GM12878 (cell line): ENCODE results near the gene CRX. TPM values are rescaled to one million over a fixed set of nuclear protein-coding genes. Genes with fewer than 3 reads are reported as not detected.

Experiments used
- ATF3 ChIP-seq: IDR thresholded peaks from 2 replicates; pipeline ENCODE4 v1.6.1; 2011; ENCODE audit warnings: low read depth, mild to moderate bottlenecking, low read length, moderate library complexity, borderline replicate concordance; ENCODE audit errors: extremely low read depth
- BHLHE40 ChIP-seq, 2 experiments: fragments of 450-650 bp in 1 of 2; IDR thresholded peaks; 2 replicates each; pipeline ENCODE4 v1.6.1; 2011 to 2017; ENCODE audit warnings: low read depth in 2 of 2, borderline replicate concordance in 1 of 2, improper control_type of control experiment in 1 of 2, low read length in 1 of 2, mild to moderate bottlenecking in 1 of 2
- CREB1 ChIP-seq: IDR thresholded peaks from 2 replicates; pipeline ENCODE4 v1.6.1; 2012; ENCODE audit warnings: low read depth, mild to moderate bottlenecking, inconsistent platforms
- CTCF ChIP-seq, 3 experiments: IDR thresholded peaks in 2 of 3; conservative IDR thresholded peaks in 1 of 3; 2 replicates each; pipeline ENCODE4 v1.5.1; 2011; ENCODE audit warnings: low read depth in 3 of 3, low read length in 3 of 3, mild to moderate bottlenecking in 3 of 3, control low read depth in 2 of 3, moderate library complexity in 2 of 3, inconsistent platforms in 1 of 3, mixed read lengths in 1 of 3; ENCODE audit not compliant: control insufficient read depth in 2 of 3, insufficient read depth in 1 of 3; ENCODE audit errors: extremely low read depth in 1 of 3
- E2F4 ChIP-seq: IDR thresholded peaks from 2 replicates; pipeline ENCODE4 v1.6.1; 2012; ENCODE audit warnings: low read depth, low read length, improper control_type of control experiment
- EED ChIP-seq: sonication (generic); IDR thresholded peaks from 2 replicates; pipeline ENCODE4 v1.6.1; 2016; ENCODE audit warnings: antibody characterized with exemption, low read depth
- JUND ChIP-seq: IDR thresholded peaks from 2 replicates; pipeline ENCODE4 v1.6.1; 2012; ENCODE audit warnings: low read depth, mild to moderate bottlenecking, low read length, improper control_type of control experiment, moderate library complexity
- MEF2B ChIP-seq: fragments of 450-650 bp; IDR thresholded peaks from 2 replicates; pipeline ENCODE4 v1.6.1; 2018; ENCODE audit warnings: mild to moderate bottlenecking, moderate library complexity; ENCODE audit not compliant: partially characterized antibody, poor library complexity, severe bottlenecking
- NR2F1 ChIP-seq: fragments of 450-650 bp; conservative IDR thresholded peaks from 2 replicates; pipeline ENCODE4 v1.6.1; 2017; ENCODE audit warnings: mild to moderate bottlenecking
- PAX8 ChIP-seq: fragments of 450-650 bp; IDR thresholded peaks from 2 replicates; pipeline ENCODE4 v1.6.1; 2017; ENCODE audit warnings: mild to moderate bottlenecking, moderate library complexity
- RB1 ChIP-seq: fragments of 450-650 bp; formaldehyde crosslinking; IDR thresholded peaks from 2 replicates; pipeline ENCODE4 v1.6.1; 2017; ENCODE audit warnings: mild to moderate bottlenecking, borderline replicate concordance
- TBL1XR1 ChIP-seq: IDR thresholded peaks from 2 replicates; pipeline ENCODE4 v1.6.1; 2012; ENCODE audit warnings: low read depth, low read length, improper control_type of control experiment
- TCF12 ChIP-seq: IDR thresholded peaks from 2 replicates; pipeline ENCODE4 v1.6.1; 2011; ENCODE audit warnings: low read depth, mild to moderate bottlenecking, low read length
- ZBTB40 ChIP-seq: fragments of 450-650 bp; IDR thresholded peaks from 2 replicates; pipeline ENCODE4 v1.6.1; 2016; ENCODE audit warnings: mild to moderate bottlenecking, moderate library complexity, borderline replicate concordance
- ZNF217 ChIP-seq: fragments of 450-650 bp; IDR thresholded peaks from 2 replicates; pipeline ENCODE4 v1.6.1; 2017; ENCODE audit warnings: antibody characterized with exemption, mild to moderate bottlenecking
- polyA plus RNA-seq, 11 experiments: library from polyadenylated mRNA; depleted of rRNA in 4 of 11; unstranded in 6 of 11; stranded (reverse) in 5 of 11; fragments of >200 nt; fragmentation: Nextera tagmentation in 4 of 11; fragmentation: Illumina TruSeq in 1 of 11; extraction: Ambion mirVana in 4 of 11; extraction: Trizol in 1 of 11; gene quantifications; 1 replicate in 1 of 11; 2 replicates in 10 of 11; pipeline versions ENCODE4 v1.2.1 to v1.2.3, GENCODE V29; 2011 to 2016; ENCODE audit warnings: inconsistent platforms in 2 of 11, missing spikeins in 2 of 11, low read depth in 1 of 11
- total RNA-seq, 4 experiments: library from RNA; depleted of rRNA in 3 of 4; stranded (reverse); fragments of >200 nt in 3 of 4; fragmentation: Illumina TruSeq in 1 of 4; extraction: Trizol in 1 of 4; gene quantifications; 2 replicates each; pipeline versions ENCODE4 v1.2.1 to v1.2.3, GENCODE V29; 2013 to 2021
- TF ChIP-seq, protein P1 (sequence below): fragments of 450-650 bp; formaldehyde crosslinking; IDR thresholded peaks from 2 replicates; pipeline ENCODE4 v1.5.0; 2022; ENCODE audit warnings: mild to moderate bottlenecking, missing genetic modification characterization

The CRX gene
- total and polyA plus RNA-seq, 10 of the 15 experiments (the other 5 are each of a cell fraction or from before 2014, with no cell fraction given), result not detected

GRCh38 chr19:47778049-47778953 is 43.4 kb upstream of the CRX start, which contains the start of gene SELENOW (continued):
- TF ChIP-seq, protein P1, sequence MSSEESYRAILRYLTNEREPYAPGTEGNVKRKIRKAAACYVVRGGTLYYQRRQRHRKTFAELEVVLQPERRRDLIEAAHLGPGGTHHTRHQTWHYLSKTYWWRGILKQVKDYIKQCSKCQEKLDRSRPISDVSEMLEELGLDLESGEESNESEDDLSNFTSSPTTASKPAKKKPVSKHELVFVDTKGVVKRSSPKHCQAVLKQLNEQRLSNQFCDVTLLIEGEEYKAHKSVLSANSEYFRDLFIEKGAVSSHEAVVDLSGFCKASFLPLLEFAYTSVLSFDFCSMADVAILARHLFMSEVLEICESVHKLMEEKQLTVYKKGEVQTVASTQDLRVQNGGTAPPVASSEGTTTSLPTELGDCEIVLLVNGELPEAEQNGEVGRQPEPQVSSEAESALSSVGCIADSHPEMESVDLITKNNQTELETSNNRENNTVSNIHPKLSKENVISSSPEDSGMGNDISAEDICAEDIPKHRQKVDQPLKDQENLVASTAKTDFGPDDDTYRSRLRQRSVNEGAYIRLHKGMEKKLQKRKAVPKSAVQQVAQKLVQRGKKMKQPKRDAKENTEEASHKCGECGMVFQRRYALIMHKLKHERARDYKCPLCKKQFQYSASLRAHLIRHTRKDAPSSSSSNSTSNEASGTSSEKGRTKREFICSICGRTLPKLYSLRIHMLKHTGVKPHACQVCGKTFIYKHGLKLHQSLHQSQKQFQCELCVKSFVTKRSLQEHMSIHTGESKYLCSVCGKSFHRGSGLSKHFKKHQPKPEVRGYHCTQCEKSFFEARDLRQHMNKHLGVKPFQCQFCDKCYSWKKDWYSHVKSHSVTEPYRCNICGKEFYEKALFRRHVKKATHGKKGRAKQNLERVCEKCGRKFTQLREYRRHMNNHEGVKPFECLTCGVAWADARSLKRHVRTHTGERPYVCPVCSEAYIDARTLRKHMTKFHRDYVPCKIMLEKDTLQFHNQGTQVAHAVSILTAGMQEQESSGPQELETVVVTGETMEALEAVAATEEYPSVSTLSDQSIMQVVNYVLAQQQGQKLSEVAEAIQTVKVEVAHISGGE (CRISPR knock-in tag), result no peak
- TF ChIP-seq MEF2B, result no peak
- TF ChIP-seq EED, result 0 out of 2 replicates have a peak, but pooled peaks have one; percentile 23
- peak; percentile 94; the same call in 1 of the 2 replicates for TF ChIP-seq RB1
- no peak for TF ChIP-seq E2F4
- peak; percentile 33; the same call in 1 of the 2 replicates for TF ChIP-seq ZBTB40
- TF ChIP-seq PAX8, result no peak
- peak; percentile 96 to 99 for TF ChIP-seq BHLHE40 (IDR thresholded peaks at IDR 0.05; ENCODE audit: borderline replicate concordance in 1 of 2, low read depth in 2 of 2, low read length in 1 of 2)
- TF ChIP-seq ATF3, result no peak
- TF ChIP-seq ZNF217, result no peak
- TF ChIP-seq NR2F1, result peak; percentile 62; the same call in 1 of the 2 replicates
- no peak for TF ChIP-seq CTCF (IDR thresholded peaks at IDR 0.05 in 2 of 3, conservative IDR thresholded peaks at IDR 0.05 in 1 of 3; ENCODE audit: control insufficient read depth in 2 of 3, extremely low read depth in 1 of 3, insufficient read depth in 1 of 3, low read depth in 3 of 3, low read length in 3 of 3)
- peak; percentile 49; the same call in 1 of the 2 replicates for TF ChIP-seq TCF12
- TF ChIP-seq CREB1, result peak; percentile 36; the same call in 1 of the 2 replicates
- TF ChIP-seq TBL1XR1, result peak; percentile 38; the same call in 1 of the 2 replicates
- TF ChIP-seq JUND, result peak; percentile 99
